Astrocyte (in vitro differentiated cells and primary cell): Measurements from ENCODE around the gene ICOS. TPM values are rescaled to one million over a fixed set of nuclear protein-coding genes. Genes with fewer than 3 reads are reported as not detected.
"Not testable (repeated sequence)": the region's sequence is repeated elsewhere in the genome, so short reads cannot be mapped to it uniquely, and the experiment has no call there.

Experiments used
- DNase-seq: peaks from one replicate; pipeline ENCODE4 v3.0.0-alpha.2; 2010; ENCODE audit warnings: low read depth
- FAIRE-seq: peaks from 2 replicates; lab custom pipeline; 2011; peaks lifted over from hg19 to GRCh38; lab: Jason Lieb, UNC
- H2AFZ ChIP-seq: 2 replicates; pipeline ENCODE4 v1.6.0; 2012; ENCODE audit warnings: low read depth, low read length, inconsistent platforms
- H3K27ac ChIP-seq: 2 replicates; pipeline ENCODE4 v1.5.1; 2011; ENCODE audit warnings: low read depth, low read length, inconsistent platforms
- H3K27me3 ChIP-seq: 2 replicates; pipeline ENCODE4 v1.6.0; 2011; ENCODE audit warnings: low read length, inconsistent platforms; ENCODE audit not compliant: insufficient read depth
- H3K36me3 ChIP-seq: 2 replicates; pipeline ENCODE4 v1.5.1; 2011; ENCODE audit warnings: low read length, inconsistent platforms; ENCODE audit not compliant: insufficient read depth
- H3K4me1 ChIP-seq: 2 replicates; pipeline ENCODE4 v1.5.1; 2011; ENCODE audit warnings: low read length, inconsistent platforms; ENCODE audit not compliant: insufficient read depth
- H3K4me2 ChIP-seq: 2 replicates; pipeline ENCODE4 v1.6.0; 2012; ENCODE audit warnings: low read length, inconsistent platforms
- H3K4me3 ChIP-seq: 2 replicates; pipeline ENCODE4 v1.5.1; 2011; ENCODE audit warnings: low read depth, mild to moderate bottlenecking, low read length, inconsistent platforms; ENCODE audit not compliant: insufficient read depth
- H3K79me2 ChIP-seq: 2 replicates; pipeline ENCODE4 v1.6.0; 2012; ENCODE audit warnings: mild to moderate bottlenecking, low read length, inconsistent platforms; ENCODE audit not compliant: insufficient read depth
- H3K9ac ChIP-seq: 2 replicates; pipeline ENCODE4 v1.6.0; 2012; ENCODE audit warnings: mild to moderate bottlenecking, low read length, inconsistent platforms
- H3K9me3 ChIP-seq: 2 replicates; pipeline ENCODE4 v1.5.1; 2012; ENCODE audit warnings: low read depth, mild to moderate bottlenecking, low read length, inconsistent platforms; ENCODE audit not compliant: insufficient read depth
- H4K20me1 ChIP-seq: 2 replicates; pipeline ENCODE4 v1.6.0; 2012; ENCODE audit warnings: low read length, inconsistent platforms; ENCODE audit not compliant: insufficient read depth
- H3K27ac Mint-ChIP-seq: one replicate; pipeline ENCODE4 v1.8.0; 2021; ENCODE audit warnings: mild to moderate bottlenecking, mixed read lengths; ENCODE audit not compliant: unreplicated experiment
- H3K27me3 Mint-ChIP-seq: one replicate; pipeline ENCODE4 v1.8.0; 2021; ENCODE audit warnings: low read depth, mixed read lengths; ENCODE audit not compliant: unreplicated experiment
- H3K36me3 Mint-ChIP-seq: one replicate; pipeline ENCODE4 v1.8.0; 2021; ENCODE audit warnings: low read depth, mixed read lengths; ENCODE audit not compliant: unreplicated experiment
- H3K4me1 Mint-ChIP-seq: one replicate; pipeline ENCODE4 v1.8.0; 2021; ENCODE audit warnings: low read depth, mixed read lengths; ENCODE audit not compliant: unreplicated experiment
- H3K4me3 Mint-ChIP-seq: one replicate; pipeline ENCODE4 v1.8.0; 2021; ENCODE audit warnings: mild to moderate bottlenecking, moderate library complexity, mixed read lengths; ENCODE audit not compliant: unreplicated experiment
- H3K9me3 Mint-ChIP-seq: one replicate; pipeline ENCODE4 v1.8.0; 2021; ENCODE audit warnings: mild to moderate bottlenecking, mixed read lengths; ENCODE audit not compliant: unreplicated experiment
- CTCF ChIP-seq: IDR thresholded peaks from 2 replicates; pipeline ENCODE4 v1.5.1; 2011; ENCODE audit warnings: low read depth, mild to moderate bottlenecking, inconsistent platforms, low read length, moderate library complexity; ENCODE audit not compliant: insufficient read depth
- EZH2 ChIP-seq: IDR thresholded peaks from 2 replicates; pipeline ENCODE4 v1.6.1; 2012; ENCODE audit warnings: mild to moderate bottlenecking, low read length, inconsistent platforms; ENCODE audit not compliant: insufficient read depth
- total RNA-seq: library from RNA; stranded (reverse); gene quantifications from 2 replicates; pipeline ENCODE4 v1.2.1, GENCODE V29; 2021

The ICOS gene
- total RNA-seq, 1 donor from 2014 or later = not detected

DNA sequence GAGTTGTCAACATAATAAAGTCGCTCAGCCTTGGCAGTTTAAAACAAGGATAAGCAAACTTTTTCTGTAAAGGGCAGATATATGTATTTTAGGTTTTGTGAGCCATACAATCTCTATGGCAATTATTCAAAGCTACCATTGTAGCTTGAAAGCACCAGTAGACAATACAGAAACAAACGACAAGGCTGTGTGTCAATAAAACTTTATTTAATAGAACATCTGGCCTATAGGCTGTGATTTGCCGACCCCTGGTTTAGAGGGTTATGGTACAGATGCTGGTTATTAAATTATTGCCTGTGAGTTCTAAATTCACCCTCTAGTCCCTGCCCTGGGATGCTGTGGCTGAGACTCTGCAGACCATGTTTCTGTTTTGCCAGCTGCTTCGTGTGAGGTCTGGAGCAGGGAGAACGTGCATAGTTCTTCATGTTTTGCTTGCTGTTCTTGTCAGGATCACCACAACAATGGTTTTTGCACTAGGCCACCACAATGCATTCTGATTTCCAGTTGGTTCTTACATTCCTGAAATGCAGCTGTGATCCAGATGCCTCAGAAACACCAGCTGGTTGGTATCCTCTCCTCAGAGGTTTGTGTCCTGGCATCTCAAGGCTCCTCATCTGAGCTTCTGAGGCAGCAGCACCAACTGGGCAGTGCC, 46.6 kb downstream of the ICOS start:
- FAIRE-seq (no peak), DNase-seq (no peak)
- Histone ChIP-seq H3K4me1 (no peaks in the 10 kb centered on the region), H2AFZ (no peak overlapping the region), H3K27me3 (peaks cover 8% of the 10 kb centered on the region), H3K4me2 (no peak overlapping the region), H3K9ac (no peak overlapping the region), H3K9me3 (no peaks in the 10 kb centered on the region), H4K20me1 (no peaks in the 10 kb centered on the region), H3K4me3 (no peak overlapping the region), H3K79me2 (no peaks in the 10 kb centered on the region), H3K36me3 (no peaks in the 10 kb centered on the region), H3K27ac (no peak overlapping the region)
- Mint-ChIP-seq H3K4me3 (no peak overlapping the region), H3K4me1 (no peaks in the 10 kb centered on the region), H3K36me3 (no peaks in the 10 kb centered on the region), H3K27me3 (peaks cover 15% of the 10 kb centered on the region), H3K9me3 (no peaks in the 10 kb centered on the region), H3K27ac (no peak overlapping the region)
- no peak for TF ChIP-seq EZH2
- no peak for TF ChIP-seq CTCF

- H3K4me1 Mint-ChIP-seq, H3K27ac Mint-ChIP-seq, H3K79me2 ChIP-seq, H3K4me1 ChIP-seq, H3K9me3 Mint-ChIP-seq, H2AFZ ChIP-seq, H3K9ac ChIP-seq, H3K36me3 Mint-ChIP-seq, H3K4me3 ChIP-seq, H3K4me2 ChIP-seq, H3K9me3 ChIP-seq, H3K4me3 Mint-ChIP-seq, H3K27me3 ChIP-seq, H4K20me1 ChIP-seq, H3K36me3 ChIP-seq, FAIRE-seq, H3K27ac ChIP-seq, DNase-seq: not testable (repeated sequence)
- H3K27me3 Mint-ChIP-seq = peaks cover 15% of the 10 kb centered on the region
Measured at GRCh38 chr2:203985978-203986377, 49.4 kb downstream of the ICOS start.

DNA sequence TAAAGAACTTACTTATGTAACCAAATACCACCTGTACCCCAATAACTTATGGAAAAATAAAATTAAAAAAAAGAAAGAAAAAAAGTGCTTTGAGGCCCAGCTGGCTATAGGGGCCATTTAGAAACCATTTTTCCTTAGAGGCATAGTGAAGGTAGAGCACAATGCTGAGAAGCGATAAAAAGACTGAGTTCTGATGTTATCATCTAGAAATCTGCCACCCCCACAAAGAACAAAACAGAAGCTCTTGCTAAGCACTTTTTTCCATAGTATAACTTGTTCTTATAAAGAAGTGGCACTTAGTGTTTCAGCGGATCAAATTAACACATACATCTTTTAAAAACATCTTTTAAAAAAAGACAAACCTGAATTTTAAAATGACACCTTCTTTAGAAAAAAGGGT, 51.4 kb downstream of the ICOS start:
- no peaks in the 10 kb centered on the region for H3K9me3 Mint-ChIP-seq
- DNase-seq (no peak), FAIRE-seq (no peak)
- Histone ChIP-seq H3K27me3 (peaks cover 5% of the 10 kb centered on the region), H3K4me1 (no peaks in the 10 kb centered on the region), H3K4me3 (no peak overlapping the region), H3K4me2 (no peak overlapping the region), H3K9ac (no peak overlapping the region), H3K27ac (no peak overlapping the region), H3K9me3 (no peaks in the 10 kb centered on the region), H3K79me2 (no peaks in the 10 kb centered on the region), H2AFZ (no peak overlapping the region), H3K36me3 (no peaks in the 10 kb centered on the region), H4K20me1 (no peaks in the 10 kb centered on the region)
- H3K27me3 Mint-ChIP-seq = peaks cover 12% of the 10 kb centered on the region
- no peak overlapping the region for H3K4me3 Mint-ChIP-seq
- no peaks in the 10 kb centered on the region for H3K36me3 Mint-ChIP-seq
- no peak overlapping the region for H3K27ac Mint-ChIP-seq
- H3K4me1 Mint-ChIP-seq = no peaks in the 10 kb centered on the region
- TF ChIP-seq CTCF (no peak), EZH2 (no peak)
